ENCODE data around the gene UBE4A.

Gene UBE4A

GRCh38 chr11:118359295-118359958 lies at the start of gene UBE4A:
Gene UBE4A (plus strand): TSS chr11:118359600. CDS start chr11:118365081, 5,481 bp downstream.
- peak within 1 kb of the TSS; percentile 91 for H3K27ac Mint-ChIP-seq
- no peaks in the 10 kb centered on the region for H3K9me3 Mint-ChIP-seq
- H3K36me3 Mint-ChIP-seq: no peaks in the 10 kb centered on the region
- ATAC-seq: peak; percentile 98
- peaks cover 37% of the 10 kb centered on the region for H3K4me1 Mint-ChIP-seq
- no peaks in the 10 kb centered on the region for H3K27me3 Mint-ChIP-seq
- peak within 1 kb of the TSS; percentile 98 for H3K4me3 Mint-ChIP-seq

- Mint-ChIP-seq H3K27me3 (no peaks in the 10 kb centered on the region), H3K4me1 (peaks cover 14% of the 10 kb centered on the region), H3K4me3 (no peak overlapping the region), H3K27ac (no peak overlapping the region), H3K9me3 (no peaks in the 10 kb centered on the region), H3K36me3 (no peaks in the 10 kb centered on the region)
- no peak for ATAC-seq
Measured at GRCh38 chr11:118310271-118310670, 49.1 kb upstream of the UBE4A start.

GRCh38 chr11:118310781-118311485 lies 48.5 kb upstream of the UBE4A start:
- no peak for ATAC-seq
- H3K27me3 Mint-ChIP-seq: no peaks in the 10 kb centered on the region
- H3K9me3 Mint-ChIP-seq: no peaks in the 10 kb centered on the region
- H3K27ac Mint-ChIP-seq: no peak overlapping the region
- H3K36me3 Mint-ChIP-seq: no peaks in the 10 kb centered on the region
- H3K4me3 Mint-ChIP-seq: no peak overlapping the region
- peaks cover 21% of the 10 kb centered on the region for H3K4me1 Mint-ChIP-seq

GRCh38 chr11:118311518-118311917 lies 47.9 kb upstream of the UBE4A start:
- Mint-ChIP-seq H3K4me1 (peaks cover 27% of the 10 kb centered on the region), H3K27ac (no peak overlapping the region)
- ATAC-seq: no peak

GRCh38 chr11:118312328-118312727 lies 47.1 kb upstream of the UBE4A start:
- peaks cover 35% of the 10 kb centered on the region for H3K4me1 Mint-ChIP-seq
- H3K4me3 Mint-ChIP-seq: no peak overlapping the region
- ATAC-seq: no peak
- H3K36me3 Mint-ChIP-seq: no peaks in the 10 kb centered on the region
- H3K9me3 Mint-ChIP-seq: no peaks in the 10 kb centered on the region
- H3K27me3 Mint-ChIP-seq: no peaks in the 10 kb centered on the region
- H3K27ac Mint-ChIP-seq: peak overlapping the region; percentile 4

More at GRCh38 chr11:118311518-118311917, 47.9 kb upstream of the UBE4A start:
- Mint-ChIP-seq H3K4me3 (no peak overlapping the region), H3K9me3 (no peaks in the 10 kb centered on the region), H3K27me3 (no peaks in the 10 kb centered on the region), H3K36me3 (no peaks in the 10 kb centered on the region)

GRCh38 chr11:118313242-118313641 lies 46.2 kb upstream of the UBE4A start:
- H3K9me3 Mint-ChIP-seq: no peaks in the 10 kb centered on the region
- H3K27ac Mint-ChIP-seq: no peak overlapping the region
- no peaks in the 10 kb centered on the region for H3K27me3 Mint-ChIP-seq
- no peak for ATAC-seq
- H3K4me1 Mint-ChIP-seq: peaks cover 37% of the 10 kb centered on the region
- H3K36me3 Mint-ChIP-seq: no peaks in the 10 kb centered on the region
- no peak overlapping the region for H3K4me3 Mint-ChIP-seq

- Mint-ChIP-seq H3K9me3 (peaks cover under 1% of the 10 kb centered on the region), H3K27ac (peak overlapping the region; percentile 75), H3K4me1 (peaks cover 51% of the 10 kb centered on the region), H3K4me3 (no peak overlapping the region), H3K36me3 (no peaks in the 10 kb centered on the region), H3K27me3 (no peaks in the 10 kb centered on the region)
- no peak for ATAC-seq
Measured at GRCh38 chr11:118314988-118315411, 44.4 kb upstream of the UBE4A start.

- Mint-ChIP-seq H3K4me1 (peaks cover 61% of the 10 kb centered on the region), H3K36me3 (no peaks in the 10 kb centered on the region), H3K27me3 (no peaks in the 10 kb centered on the region), H3K27ac (no peak overlapping the region), H3K4me3 (no peak overlapping the region), H3K9me3 (peaks cover 4% of the 10 kb centered on the region)
- ATAC-seq: no peak
Measured at GRCh38 chr11:118318124-118318523, 41.3 kb upstream of the UBE4A start.

- Mint-ChIP-seq H3K4me3 (no peak overlapping the region), H3K27ac (peak overlapping the region; percentile 28), H3K9me3 (peaks cover 4% of the 10 kb centered on the region), H3K27me3 (no peaks in the 10 kb centered on the region), H3K36me3 (no peaks in the 10 kb centered on the region), H3K4me1 (peaks cover 61% of the 10 kb centered on the region)
- no peak for ATAC-seq
Measured at GRCh38 chr11:118318581-118319336, 40.6 kb upstream of the UBE4A start.

- Mint-ChIP-seq H3K4me1 (peaks cover 61% of the 10 kb centered on the region), H3K4me3 (no peak overlapping the region), H3K27ac (peak overlapping the region; percentile 28), H3K36me3 (no peaks in the 10 kb centered on the region), H3K9me3 (peaks cover 4% of the 10 kb centered on the region), H3K27me3 (no peaks in the 10 kb centered on the region)
- no peak for ATAC-seq
Measured at GRCh38 chr11:118319337-118319707, 40.1 kb upstream of the UBE4A start.

- H3K27me3 Mint-ChIP-seq: no peaks in the 10 kb centered on the region
- no peak for ATAC-seq
- no peak overlapping the region for H3K4me3 Mint-ChIP-seq
- peak overlapping the region; percentile 28 for H3K27ac Mint-ChIP-seq
- H3K36me3 Mint-ChIP-seq: no peaks in the 10 kb centered on the region
- peaks cover 56% of the 10 kb centered on the region for H3K4me1 Mint-ChIP-seq
- H3K9me3 Mint-ChIP-seq: peaks cover 4% of the 10 kb centered on the region
Measured at GRCh38 chr11:118320515-118320914, 38.9 kb upstream of the UBE4A start.

- Mint-ChIP-seq H3K36me3 (no peaks in the 10 kb centered on the region), H3K27me3 (no peaks in the 10 kb centered on the region)
Measured at GRCh38 chr11:118321386-118322082, 37.9 kb upstream of the UBE4A start.

GRCh38 chr11:118322721-118323120 lies 36.7 kb upstream of the UBE4A start:
- Mint-ChIP-seq H3K27me3 (no peaks in the 10 kb centered on the region), H3K9me3 (peaks cover 4% of the 10 kb centered on the region), H3K4me3 (no peak overlapping the region), H3K27ac (peak overlapping the region; percentile 48), H3K4me1 (peaks cover 37% of the 10 kb centered on the region), H3K36me3 (no peaks in the 10 kb centered on the region)
- ATAC-seq: no peak

More at GRCh38 chr11:118321386-118322082, 37.9 kb upstream of the UBE4A start:
- peak; percentile 69 for ATAC-seq
- no peak overlapping the region for H3K4me3 Mint-ChIP-seq
- H3K27ac Mint-ChIP-seq: peak overlapping the region; percentile 48
- H3K9me3 Mint-ChIP-seq: peaks cover 4% of the 10 kb centered on the region
- peaks cover 46% of the 10 kb centered on the region for H3K4me1 Mint-ChIP-seq

- Mint-ChIP-seq H3K9me3 (peaks cover 1% of the 10 kb centered on the region), H3K4me3 (no peak overlapping the region), H3K4me1 (peaks cover 19% of the 10 kb centered on the region), H3K36me3 (no peaks in the 10 kb centered on the region), H3K27ac (no peak overlapping the region), H3K27me3 (no peaks in the 10 kb centered on the region)
- no peak for ATAC-seq
Measured at GRCh38 chr11:118325283-118325682, 34.1 kb upstream of the UBE4A start.

GRCh38 chr11:118328745-118329144 lies 30.7 kb upstream of the UBE4A start:
- Mint-ChIP-seq H3K27ac (no peak overlapping the region), H3K9me3 (no peaks in the 10 kb centered on the region), H3K4me1 (no peaks in the 10 kb centered on the region), H3K27me3 (no peaks in the 10 kb centered on the region), H3K4me3 (no peak overlapping the region), H3K36me3 (no peaks in the 10 kb centered on the region)
- no peak for ATAC-seq
